NOMO-1 (cell line): ENCODE measurements around the gene GALK2.
A peak's percentile ranks its signal among the peaks of the same experiment; 100 is the strongest.

Source experiments
- DNase-seq, 2 experiments: peaks; one replicate each; lab custom pipeline; 2025; ENCODE audit not compliant: unreplicated experiment in 2 of 2; lab: John Stamatoyannopoulos, UW

GALK2 gene

GRCh38 chr15:49169880-49170597 is at the start of gene GALK2:
Gene GALK2 (plus strand): TSS chr15:49170247. CDS start chr15:49170323, 76 bp downstream.
- DNase-seq, result peak; percentile 66 to 86

- no peak for DNase-seq
Observed at GRCh38 chr15:49120832-49121231, 49.2 kb upstream of the GALK2 start.

GRCh38 chr15:49121901-49122300 is 48.1 kb upstream of the GALK2 start:
- no peak for DNase-seq

GRCh38 chr15:49122541-49123062 is 47.4 kb upstream of the GALK2 start:
- DNase-seq, result no peak

- no peak for DNase-seq
Observed at GRCh38 chr15:49124371-49124770, 45.7 kb upstream of the GALK2 start.

- no peak for DNase-seq
Observed at GRCh38 chr15:49131403-49131802, 38.6 kb upstream of the GALK2 start.

- no peak for DNase-seq
Observed at GRCh38 chr15:49134683-49135341, 35.2 kb upstream of the GALK2 start.

- no peak for DNase-seq
Observed at GRCh38 chr15:49135342-49135857, 34.6 kb upstream of the GALK2 start.

GRCh38 chr15:49135911-49136310 is 34.1 kb upstream of the GALK2 start:
- no peak for DNase-seq

- DNase-seq, result no peak
Observed at GRCh38 chr15:49137861-49138260, 32.2 kb upstream of the GALK2 start.

GRCh38 chr15:49145651-49146609 is 24.1 kb upstream of the GALK2 start:
- DNase-seq, result peak in 1 of 2 experiments; percentile 31

GRCh38 chr15:49148298-49148697 is 21.7 kb upstream of the GALK2 start:
- DNase-seq, result peak; percentile 18 to 39

- no peak for DNase-seq
Observed at GRCh38 chr15:49148727-49149126, 21.3 kb upstream of the GALK2 start.

- no peak for DNase-seq
Observed at GRCh38 chr15:49151831-49152230, 18.2 kb upstream of the GALK2 start.

- DNase-seq, result no peak
Observed at GRCh38 chr15:49152552-49153312, 17.3 kb upstream of the GALK2 start.

GRCh38 chr15:49154359-49154758 is 15.7 kb upstream of the GALK2 start:
- peak in 1 of 2 experiments; percentile 8 for DNase-seq

GRCh38 chr15:49154799-49155109 is 15.3 kb upstream of the GALK2 start:
- DNase-seq, result no peak

- DNase-seq, result peak; percentile 92 to 97
Observed at GRCh38 chr15:49155110-49155833, 14.8 kb upstream of the GALK2 start, which contains the start of gene COPS2. Gene COPS2 (minus strand): TSS chr15:49155599. CDS start chr15:49155578, 21 bp downstream.

- no peak for DNase-seq
Observed at GRCh38 chr15:49155834-49156627, 14.0 kb upstream of the GALK2 start.
